Measurements from ENCODE around the gene COX7A2L. TPM values are rescaled to one million over a fixed set of nuclear protein-coding genes. Genes with fewer than 3 reads are reported as not detected.

Gene COX7A2L
- total RNA-seq, 4 donors from 2014 or later = 98.7 to 129 (median 119) TPM

GRCh38 chr2:42328923-42329322, 32.1 kb downstream of the COX7A2L start:
- TF ChIP-seq POLR2A (IDR thresholded peaks at IDR 0.05) (no peak), CTCF (IDR thresholded peaks at IDR 0.05) (no peak)
- 95 to 97% methylated on average over 6 of the region's 6 CpGs for WGBS, 2 donors

GRCh38 chr2:42328148-42328833, 32.7 kb downstream of the COX7A2L start:
- intact Hi-C loops (cut with DNase I) = no loop called here
- 71 to 79% methylated on average over 3 of the region's 3 CpGs for WGBS, 2 donors
- peaks cover 9 to 13% of the 10 kb centered on the region in 2 donors for H3K36me3 ChIP-seq
- no peaks in the 10 kb centered on the region for H3K27me3 ChIP-seq
- H3K9me3 ChIP-seq = no peaks in the 10 kb centered on the region
- no peak overlapping the region for H3K27ac ChIP-seq
- TF ChIP-seq POLR2A (IDR thresholded peaks at IDR 0.05) = no peak
- peak in 4 of 6 experiments; percentile 13 to 45 (median 41) for TF ChIP-seq CTCF (IDR thresholded peaks at IDR 0.05)
- H3K4me1 ChIP-seq = no peaks in the 10 kb centered on the region
- H3K4me3 ChIP-seq (replicated peaks in 1 of 3) = no peak overlapping the region
- no peak for DNase-seq

More at GRCh38 chr2:42328923-42329322, 32.1 kb downstream of the COX7A2L start:
- no peak for DNase-seq
- Histone ChIP-seq H3K36me3 (peaks cover 10 to 13% of the 10 kb centered on the region in 2 donors), H3K4me1 (no peaks in the 10 kb centered on the region), H3K9me3 (no peaks in the 10 kb centered on the region), H3K27me3 (no peaks in the 10 kb centered on the region), H3K27ac (no peak overlapping the region), H3K4me3 (replicated peaks in 1 of 3) (no peak overlapping the region)
- intact Hi-C loops (cut with DNase I) = no loop called here

GRCh38 chr2:42327125-42327524, 33.9 kb downstream of the COX7A2L start:
- Histone ChIP-seq H3K27ac (no peak overlapping the region), H3K4me3 (replicated peaks in 1 of 3) (no peak overlapping the region), H3K36me3 (peaks cover 9 to 13% of the 10 kb centered on the region in 2 donors), H3K4me1 (no peaks in the 10 kb centered on the region), H3K27me3 (no peaks in the 10 kb centered on the region), H3K9me3 (no peaks in the 10 kb centered on the region)
- intact Hi-C loops (cut with DNase I) = no loop called here
- TF ChIP-seq POLR2A (IDR thresholded peaks at IDR 0.05) = no peak
- DNase-seq = no peak
- WGBS, 2 donors = 89 to 90% methylated on average over 4 of the region's 4 CpGs

GRCh38 chr2:42325609-42326008, 35.4 kb downstream of the COX7A2L start:
- H3K27ac ChIP-seq = no peak overlapping the region
- no peak for DNase-seq
- WGBS, 2 donors = 92% methylated on average over 1 of the region's 1 CpG
- TF ChIP-seq CTCF (IDR thresholded peaks at IDR 0.05) = no peak
- no peak for TF ChIP-seq POLR2A (IDR thresholded peaks at IDR 0.05)
- H3K4me1 ChIP-seq = no peaks in the 10 kb centered on the region
- H3K36me3 ChIP-seq = peaks cover 9% of the 10 kb centered on the region in 2 donors
- no peak overlapping the region for H3K4me3 ChIP-seq (replicated peaks in 1 of 3)
- H3K9me3 ChIP-seq = no peaks in the 10 kb centered on the region
- H3K27me3 ChIP-seq = no peaks in the 10 kb centered on the region
- intact Hi-C loops (cut with DNase I) = no loop called here

GRCh38 chr2:42324949-42325348, 36.1 kb downstream of the COX7A2L start:
- intact Hi-C loops (cut with DNase I) = no loop called here
- Histone ChIP-seq H3K9me3 (no peaks in the 10 kb centered on the region), H3K36me3 (peaks cover 6% of the 10 kb centered on the region in 2 donors), H3K27me3 (no peaks in the 10 kb centered on the region), H3K27ac (no peak overlapping the region), H3K4me1 (no peaks in the 10 kb centered on the region), H3K4me3 (replicated peaks in 1 of 3) (no peak overlapping the region)
- TF ChIP-seq POLR2A (IDR thresholded peaks at IDR 0.05) (no peak), CTCF (IDR thresholded peaks at IDR 0.05) (no peak)
- DNase-seq = no peak
- 86 to 88% methylated on average over 2 of the region's 2 CpGs for WGBS, 2 donors
